PC-9 (cell line): ENCODE measurements around the gene DESI1. TPM values are rescaled to one million over a fixed set of nuclear protein-coding genes. Genes with fewer than 3 reads are reported as not detected.

ENCODE experiments used
- BruUV-seq: library from RNA; stranded (reverse); fragments of 400-500 nt; replicated peaks from 2 replicates; lab custom pipeline; 2021; lab: Mats Ljungman, UMichigan
- CTCF ChIA-PET: fragments of 300-600 bp; sonication (Branson Sonifier 250); formaldehyde crosslinking; loops from one replicate; lab custom pipeline; 2022; ENCODE audit warnings: antibody characterized with exemption; lab: Charles Lee
- POLR2A ChIA-PET: fragments of 300-600 bp; sonication (Branson Sonifier 250); formaldehyde crosslinking; loops from one replicate; lab custom pipeline; 2022; ENCODE audit warnings: antibody characterized with exemption; ENCODE audit not compliant: unreplicated experiment; lab: Charles Lee
- DNase-seq, 2 experiments: peaks; one replicate each; pipeline versions ENCODE4 v3.0.0 to v3.0.0-alpha.2; 2015 to 2022; ENCODE audit warnings: mixed read lengths in 1 of 2
- H2AFZ ChIP-seq: fragments of 200-600 bp; sonication (generic); 2 replicates; pipeline ENCODE4 v1.8.1; 2017; ENCODE audit warnings: antibody characterized with exemption
- H3F3A ChIP-seq: fragments of 200-600 bp; sonication (generic); 2 replicates; pipeline ENCODE4 v1.8.1; 2017; ENCODE audit warnings: antibody characterized with exemption, mild to moderate bottlenecking, low read depth; ENCODE audit not compliant: insufficient read depth
- H3K27ac ChIP-seq: fragments of 200-600 bp; sonication (generic); 2 replicates; pipeline ENCODE4 v1.6.1; 2016; ENCODE audit warnings: mixed run types
- H3K27me3 ChIP-seq: fragments of 200-600 bp; sonication (generic); 2 replicates; pipeline ENCODE4 v1.6.1; 2016; ENCODE audit warnings: low read depth, mixed run types; ENCODE audit not compliant: insufficient read depth
- H3K36me3 ChIP-seq: fragments of 200-600 bp; sonication (generic); 2 replicates; pipeline ENCODE4 v1.6.1; 2016; ENCODE audit warnings: low read depth, mixed run types
- H3K4me1 ChIP-seq: fragments of 200-600 bp; sonication (generic); replicated peaks from 2 replicates; pipeline ENCODE4 v1.6.1; 2016; ENCODE audit warnings: mixed run types; ENCODE audit not compliant: insufficient read depth
- H3K4me2 ChIP-seq: fragments of 200-600 bp; sonication (generic); 2 replicates; pipeline ENCODE4 v1.6.1; 2017; ENCODE audit warnings: mixed run types
- H3K4me3 ChIP-seq: fragments of 200-600 bp; sonication (generic); 2 replicates; pipeline ENCODE4 v1.6.1; 2016; ENCODE audit warnings: mixed run types
- H3K79me2 ChIP-seq: fragments of 200-600 bp; sonication (generic); 2 replicates; pipeline ENCODE4 v1.6.1; 2017; ENCODE audit warnings: low read depth, mixed run types
- H3K9me2 ChIP-seq: fragments of 200-600 bp; sonication (generic); 2 replicates; pipeline ENCODE4 v1.8.1; 2017; ENCODE audit warnings: mild to moderate bottlenecking; ENCODE audit not compliant: insufficient read depth
- H3K9me3 ChIP-seq: fragments of 200-600 bp; sonication (generic); 2 replicates; pipeline ENCODE4 v1.8.1; 2016; ENCODE audit warnings: low read depth; ENCODE audit not compliant: insufficient read depth
- H4K20me1 ChIP-seq: fragments of 200-600 bp; sonication (generic); 2 replicates; pipeline ENCODE4 v1.8.1; 2017; ENCODE audit not compliant: insufficient read depth
- CTCF ChIP-seq: fragments of 200-600 bp; sonication (generic); conservative IDR thresholded peaks from 2 replicates; pipeline ENCODE4 v1.6.1; 2017; ENCODE audit warnings: mixed run types, antibody characterized with exemption, mild to moderate bottlenecking, moderate library complexity
- EZH2 ChIP-seq: fragments of 200-600 bp; sonication (generic); IDR thresholded peaks from 2 replicates; pipeline ENCODE4 v1.8.0; 2017; ENCODE audit warnings: antibody characterized with exemption, low read depth
- intact Hi-C: fragments of 100-400 bp; cut with micrococcal nuclease; formaldehyde crosslinking; loops from one replicate; pipeline ENCODE4 v1.10.0; 2022; ENCODE audit not compliant: unreplicated experiment
- total RNA-seq: library from RNA; stranded (reverse); gene quantifications from 2 replicates; pipeline ENCODE4 v1.2.3, GENCODE V29; 2021

Gene DESI1
- total RNA-seq, 1 experiment from 2014 or later, result 52.7 TPM

GRCh38 chr22:41584881-41585280, 36.0 kb downstream of the DESI1 start:
- no peak overlapping the region for H3K27ac ChIP-seq
- H3K9me3 ChIP-seq, result no peaks in the 10 kb centered on the region
- H3K36me3 ChIP-seq, result no peaks in the 10 kb centered on the region
- H3K79me2 ChIP-seq, result peaks cover 15% of the 10 kb centered on the region; the same call in 1 of the 2 replicates
- no peaks in the 10 kb centered on the region for H3K9me2 ChIP-seq
- no peak overlapping the region for H2AFZ ChIP-seq
- POLR2A ChIA-PET, result no interaction called here
- no peak for DNase-seq
- H3K4me1 ChIP-seq, result peaks cover 18% of the 10 kb centered on the region
- no peak overlapping the region for H3K4me3 ChIP-seq
- CTCF ChIA-PET, result no interaction called here
- BruUV-seq, result no TSS peak
- peaks cover 10% of the 10 kb centered on the region for H3F3A ChIP-seq
- H3K4me2 ChIP-seq, result no peak overlapping the region
- no peaks in the 10 kb centered on the region; the same call in 1 of the 2 replicates for H4K20me1 ChIP-seq
- H3K27me3 ChIP-seq, result no peaks in the 10 kb centered on the region
- TF ChIP-seq CTCF, result no peak
- no peak for TF ChIP-seq EZH2
- intact Hi-C loops, result no loop called here

DNA sequence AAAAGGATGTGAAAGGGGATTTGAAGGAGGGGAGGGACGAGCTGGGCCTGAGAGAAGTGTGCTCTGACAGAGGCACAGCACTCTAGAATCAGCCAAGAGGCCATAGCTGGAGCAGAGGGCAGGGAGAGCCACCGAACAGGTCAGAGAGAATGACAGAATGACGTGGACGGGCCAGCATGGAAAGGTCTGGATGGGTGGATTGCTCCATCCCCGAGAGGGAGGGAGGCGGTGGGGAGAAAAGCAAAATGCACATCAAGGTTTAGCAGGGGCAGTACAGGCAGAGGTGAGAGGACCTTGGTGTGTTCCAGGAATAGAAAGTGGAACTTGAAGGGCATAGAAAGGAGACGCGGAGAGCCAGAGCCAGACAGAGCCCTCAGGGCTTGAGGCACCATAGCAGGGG, 38.1 kb downstream of the DESI1 start:
- H3K27me3 ChIP-seq, result no peaks in the 10 kb centered on the region
- TF ChIP-seq EZH2 (no peak), CTCF (no peak)
- DNase-seq, result no peak
- POLR2A ChIA-PET, result no interaction called here
- intact Hi-C loops, result no loop called here
- H3K4me3 ChIP-seq, result no peak overlapping the region
- no peaks in the 10 kb centered on the region for H3K9me3 ChIP-seq
- no peak overlapping the region for H2AFZ ChIP-seq
- H3K27ac ChIP-seq, result no peak overlapping the region
- peaks cover 4% of the 10 kb centered on the region for H3K4me1 ChIP-seq
- H3F3A ChIP-seq, result peaks cover 5% of the 10 kb centered on the region
- no peaks in the 10 kb centered on the region; the same call in 1 of the 2 replicates for H4K20me1 ChIP-seq
- no TSS peak for BruUV-seq
- no peak overlapping the region for H3K4me2 ChIP-seq
- no peaks in the 10 kb centered on the region for H3K9me2 ChIP-seq
- H3K36me3 ChIP-seq, result no peaks in the 10 kb centered on the region
- CTCF ChIA-PET, result no interaction called here
- no peaks in the 10 kb centered on the region for H3K79me2 ChIP-seq

DNA sequence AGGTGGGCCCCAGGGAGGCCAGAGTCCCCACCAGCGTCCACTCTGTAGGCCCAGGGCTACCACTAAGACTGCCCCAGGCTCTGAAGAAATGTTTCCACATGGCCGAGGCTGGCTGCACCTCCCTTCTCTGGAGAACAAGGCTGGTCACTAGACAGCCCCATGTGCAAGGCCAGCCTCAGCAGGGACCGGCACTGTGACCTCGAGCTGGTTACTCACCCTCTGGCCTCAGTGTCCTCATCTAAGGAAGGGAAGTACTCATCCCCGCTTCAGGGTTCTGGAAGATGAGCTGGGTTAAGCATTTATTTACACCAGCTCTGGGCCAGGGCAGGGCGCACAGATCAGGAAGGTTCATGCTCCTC, 40.9 kb downstream of the DESI1 start:
- Histone ChIP-seq H3K4me3 (no peak overlapping the region), H4K20me1 (no peaks in the 10 kb centered on the region; the same call in 1 of the 2 replicates), H3K27ac (no peak overlapping the region), H3F3A (no peaks in the 10 kb centered on the region), H3K9me3 (no peaks in the 10 kb centered on the region), H3K79me2 (no peaks in the 10 kb centered on the region), H2AFZ (no peak overlapping the region), H3K9me2 (no peaks in the 10 kb centered on the region), H3K4me1 (no peaks in the 10 kb centered on the region), H3K4me2 (no peak overlapping the region), H3K27me3 (no peaks in the 10 kb centered on the region), H3K36me3 (no peaks in the 10 kb centered on the region)
- ChIA-PET POLR2A (no interaction called here), CTCF (no interaction called here)
- TF ChIP-seq CTCF (no peak), EZH2 (no peak)
- DNase-seq, result no peak
- intact Hi-C loops, result no loop called here
- BruUV-seq, result no TSS peak
